ENCODE data around the gene REG3A. TPM values are rescaled to one million over a fixed set of nuclear protein-coding genes. Genes with fewer than 3 reads are reported as not detected.

REG3A gene
- total and polyA plus RNA-seq, 10 of the 15 experiments (the other 5 are each of a cell fraction or from before 2014, with no cell fraction given), result 0.62 TPM; not detected in 9

DNA sequence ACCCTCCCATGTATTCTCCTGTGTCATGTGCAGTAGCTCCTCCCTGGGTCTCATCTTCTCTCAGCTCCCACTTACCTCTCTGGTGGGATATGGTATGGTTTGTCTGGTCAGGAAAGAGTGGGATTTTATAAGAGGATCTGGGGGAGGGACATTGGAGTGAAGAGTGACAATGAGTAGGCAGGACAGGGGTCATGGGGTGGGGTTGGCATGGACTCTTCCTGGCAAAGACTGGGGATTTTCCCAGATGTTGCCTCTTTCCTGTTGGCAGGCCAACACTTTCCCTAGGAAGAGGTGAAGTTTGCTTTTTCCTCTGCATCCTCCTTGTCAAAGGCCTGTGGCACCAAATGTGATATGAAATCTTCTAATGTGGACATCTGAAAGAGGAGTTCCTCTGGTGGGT is at the start of gene REG3A (continued):
- TF ChIP-seq ESRRA (IDR thresholded peaks at IDR 0.05; ENCODE audit: low read length), result no peak
- TF ChIP-seq SP1 (IDR thresholded peaks at IDR 0.05; ENCODE audit: low read depth, low read length), result no peak

DNA sequence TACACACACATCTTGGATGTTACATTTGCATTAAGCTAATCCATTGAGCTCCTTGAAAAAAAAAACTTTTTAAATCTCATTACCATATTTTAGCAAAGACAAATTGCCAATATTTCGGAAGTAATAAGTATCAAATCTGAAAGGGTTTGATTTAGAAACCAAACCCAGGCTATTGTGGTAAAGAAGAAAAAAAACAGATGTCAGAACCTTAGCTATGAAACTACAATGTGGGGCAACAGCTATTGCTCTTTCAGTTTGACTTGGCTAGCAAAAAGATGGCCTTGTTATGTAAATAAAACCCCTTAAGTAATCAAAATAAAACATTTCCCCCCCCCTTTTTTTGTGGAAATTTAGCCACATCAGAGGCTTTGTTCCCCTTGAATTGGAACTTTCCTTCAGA is 41.2 kb upstream of the REG3A start:
- Histone ChIP-seq H3K9me3 (replicated peaks; ENCODE audit: control insufficient read depth, insufficient read depth, low read length) (no peaks in the 10 kb centered on the region), H3K27ac (ENCODE audit: control insufficient read depth, insufficient read depth) (no peak overlapping the region), H3K36me3 (ENCODE audit: control insufficient read depth in 2 of 2, insufficient read depth in 2 of 2, low read length in 1 of 2) (no peaks in the 10 kb centered on the region), H3K79me2 (ENCODE audit: control insufficient read depth, insufficient read depth, low read length) (no peaks in the 10 kb centered on the region), H3K9ac (ENCODE audit: control insufficient read depth, insufficient read depth, low read length) (no peak overlapping the region), H3K4me3 (no peak overlapping the region), H2AFZ (ENCODE audit: control insufficient read depth, low read depth, low read length) (no peak overlapping the region), H3K4me1 (ENCODE audit: control insufficient read depth, insufficient read depth, low read length) (no peaks in the 10 kb centered on the region), H4K20me1 (ENCODE audit: control insufficient read depth, insufficient read depth) (no peaks in the 10 kb centered on the region), H3K4me2 (ENCODE audit: control insufficient read depth, insufficient read depth) (no peak overlapping the region), H3K27me3 (replicated peaks in 1 of 2; ENCODE audit: control insufficient read depth in 2 of 2, insufficient read depth in 2 of 2, low read length in 1 of 2) (no peaks in the 10 kb centered on the region)
- ChIA-PET RAD21 (ENCODE audit: unreplicated experiment) (no interaction called here), POLR2A (no interaction called here), CTCF (interaction anchor here (0.7 kb wide), 1 partner anchor 25 kb away, joined by 3 read pairs; no protein-coding TSS in a partner anchor), SMC1A (ENCODE audit: uncharacterized antibody, unreplicated experiment) (interaction anchor here (0.7 kb wide), 1 partner anchor 9 kb away, joined by 3 read pairs; no protein-coding TSS in a partner anchor)
- TF ChIP-seq, protein P1, sequence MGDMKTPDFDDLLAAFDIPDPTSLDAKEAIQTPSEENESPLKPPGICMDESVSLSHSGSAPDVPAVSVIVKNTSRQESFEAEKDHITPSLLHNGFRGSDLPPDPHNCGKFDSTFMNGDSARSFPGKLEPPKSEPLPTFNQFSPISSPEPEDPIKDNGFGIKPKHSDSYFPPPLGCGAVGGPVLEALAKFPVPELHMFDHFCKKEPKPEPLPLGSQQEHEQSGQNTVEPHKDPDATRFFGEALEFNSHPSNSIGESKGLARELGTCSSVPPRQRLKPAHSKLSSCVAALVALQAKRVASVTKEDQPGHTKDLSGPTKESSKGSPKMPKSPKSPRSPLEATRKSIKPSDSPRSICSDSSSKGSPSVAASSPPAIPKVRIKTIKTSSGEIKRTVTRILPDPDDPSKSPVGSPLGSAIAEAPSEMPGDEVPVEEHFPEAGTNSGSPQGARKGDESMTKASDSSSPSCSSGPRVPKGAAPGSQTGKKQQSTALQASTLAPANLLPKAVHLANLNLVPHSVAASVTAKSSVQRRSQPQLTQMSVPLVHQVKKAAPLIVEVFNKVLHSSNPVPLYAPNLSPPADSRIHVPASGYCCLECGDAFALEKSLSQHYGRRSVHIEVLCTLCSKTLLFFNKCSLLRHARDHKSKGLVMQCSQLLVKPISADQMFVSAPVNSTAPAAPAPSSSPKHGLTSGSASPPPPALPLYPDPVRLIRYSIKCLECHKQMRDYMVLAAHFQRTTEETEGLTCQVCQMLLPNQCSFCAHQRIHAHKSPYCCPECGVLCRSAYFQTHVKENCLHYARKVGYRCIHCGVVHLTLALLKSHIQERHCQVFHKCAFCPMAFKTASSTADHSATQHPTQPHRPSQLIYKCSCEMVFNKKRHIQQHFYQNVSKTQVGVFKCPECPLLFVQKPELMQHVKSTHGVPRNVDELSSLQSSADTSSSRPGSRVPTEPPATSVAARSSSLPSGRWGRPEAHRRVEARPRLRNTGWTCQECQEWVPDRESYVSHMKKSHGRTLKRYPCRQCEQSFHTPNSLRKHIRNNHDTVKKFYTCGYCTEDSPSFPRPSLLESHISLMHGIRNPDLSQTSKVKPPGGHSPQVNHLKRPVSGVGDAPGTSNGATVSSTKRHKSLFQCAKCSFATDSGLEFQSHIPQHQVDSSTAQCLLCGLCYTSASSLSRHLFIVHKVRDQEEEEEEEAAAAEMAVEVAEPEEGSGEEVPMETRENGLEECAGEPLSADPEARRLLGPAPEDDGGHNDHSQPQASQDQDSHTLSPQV (IDR thresholded peaks at IDR 0.05), result no peak
- no peak for TF ChIP-seq PML (IDR thresholded peaks at IDR 0.05; ENCODE audit: low read length)
- TF ChIP-seq ESRRA (IDR thresholded peaks at IDR 0.05; ENCODE audit: low read length), result no peak
- no peak for TF ChIP-seq CREM (IDR thresholded peaks at IDR 0.05; ENCODE audit: low read depth)
- no peak for TF ChIP-seq NRF1 (conservative IDR thresholded peaks at IDR 0.05; ENCODE audit: low read depth, low read length)
- TF ChIP-seq ZNF24 (IDR thresholded peaks at IDR 0.05), result no peak
- TF ChIP-seq SPI1 (IDR thresholded peaks at IDR 0.05; ENCODE audit: borderline replicate concordance, insufficient read depth, low read depth, low read length), result no peak
- TF ChIP-seq, protein P2, sequence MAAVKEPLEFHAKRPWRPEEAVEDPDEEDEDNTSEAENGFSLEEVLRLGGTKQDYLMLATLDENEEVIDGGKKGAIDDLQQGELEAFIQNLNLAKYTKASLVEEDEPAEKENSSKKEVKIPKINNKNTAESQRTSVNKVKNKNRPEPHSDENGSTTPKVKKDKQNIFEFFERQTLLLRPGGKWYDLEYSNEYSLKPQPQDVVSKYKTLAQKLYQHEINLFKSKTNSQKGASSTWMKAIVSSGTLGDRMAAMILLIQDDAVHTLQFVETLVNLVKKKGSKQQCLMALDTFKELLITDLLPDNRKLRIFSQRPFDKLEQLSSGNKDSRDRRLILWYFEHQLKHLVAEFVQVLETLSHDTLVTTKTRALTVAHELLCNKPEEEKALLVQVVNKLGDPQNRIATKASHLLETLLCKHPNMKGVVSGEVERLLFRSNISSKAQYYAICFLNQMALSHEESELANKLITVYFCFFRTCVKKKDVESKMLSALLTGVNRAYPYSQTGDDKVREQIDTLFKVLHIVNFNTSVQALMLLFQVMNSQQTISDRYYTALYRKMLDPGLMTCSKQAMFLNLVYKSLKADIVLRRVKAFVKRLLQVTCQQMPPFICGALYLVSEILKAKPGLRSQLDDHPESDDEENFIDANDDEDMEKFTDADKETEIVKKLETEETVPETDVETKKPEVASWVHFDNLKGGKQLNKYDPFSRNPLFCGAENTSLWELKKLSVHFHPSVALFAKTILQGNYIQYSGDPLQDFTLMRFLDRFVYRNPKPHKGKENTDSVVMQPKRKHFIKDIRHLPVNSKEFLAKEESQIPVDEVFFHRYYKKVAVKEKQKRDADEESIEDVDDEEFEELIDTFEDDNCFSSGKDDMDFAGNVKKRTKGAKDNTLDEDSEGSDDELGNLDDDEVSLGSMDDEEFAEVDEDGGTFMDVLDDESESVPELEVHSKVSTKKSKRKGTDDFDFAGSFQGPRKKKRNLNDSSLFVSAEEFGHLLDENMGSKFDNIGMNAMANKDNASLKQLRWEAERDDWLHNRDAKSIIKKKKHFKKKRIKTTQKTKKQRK (IDR thresholded peaks at IDR 0.05; ENCODE audit: low read depth, low read length), result no peak
- DNase-seq (ENCODE audit: low read depth, low spot score) (no peak), FAIRE-seq (no peak), ATAC-seq (no peak)
- 0% methylated on average over 1 of the region's 1 CpG for WGBS (ENCODE audit: insufficient coverage, insufficient replicate concordance, low lambda C conversion rate, missing lambda C conversion rate)
- BruUV-seq (replicated peaks), result no TSS peak
- in situ Hi-C loops (cut with MboI), result no loop called here
- intact Hi-C loops (cut with micrococcal nuclease; ENCODE audit: unreplicated experiment), result no loop called here
